GM18951 (cell line): ENCODE measurements around the gene HAUS6.
"Not testable (repeated sequence)": the region's sequence is repeated elsewhere in the genome, so short reads cannot be mapped to it uniquely, and the experiment has no call there.

ENCODE experiments used
- POLR2A ChIP-seq: IDR thresholded peaks from 4 replicates; pipeline ENCODE4 v1.6.1; 2011; ENCODE audit warnings: mild to moderate bottlenecking; ENCODE audit not compliant: insufficient read length, insufficient read depth; ENCODE audit errors: extremely low read depth
- in situ Hi-C: fragments of 300-500 bp; cut with MboI; formaldehyde crosslinking; loops from one replicate; pipeline ENCODE4 v1.12.0; 2022; ENCODE audit warnings: low sequenced_read_pairs, mixed read lengths, inconsistent platforms; ENCODE audit not compliant: unreplicated experiment

Gene HAUS6

DNA sequence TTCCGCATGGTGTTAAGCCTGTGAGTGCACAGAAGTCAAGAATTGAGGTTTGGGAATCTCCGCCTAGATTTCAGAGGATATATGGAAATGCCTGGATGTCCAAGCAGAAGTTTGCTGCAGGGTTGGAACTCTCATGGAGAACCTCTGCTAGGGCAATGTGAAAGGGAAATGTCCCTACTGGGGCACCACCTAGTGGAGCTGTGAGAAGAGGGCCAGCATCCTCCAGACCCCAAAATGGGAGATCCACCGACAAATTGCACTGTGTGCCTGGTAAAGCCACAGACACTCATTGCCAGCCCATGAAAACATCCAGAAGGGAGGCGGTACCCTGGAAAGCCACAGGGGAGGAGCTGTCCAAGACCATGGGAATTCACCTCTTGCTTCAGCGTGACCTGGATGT, 66.1 kb downstream of the HAUS6 start:
- in situ Hi-C loops, result loop anchor here (25.0 kb wide), 2 partner anchors 774 to 1224 kb away; no protein-coding TSS in a partner anchor
- no peak for TF ChIP-seq POLR2A

DNA sequence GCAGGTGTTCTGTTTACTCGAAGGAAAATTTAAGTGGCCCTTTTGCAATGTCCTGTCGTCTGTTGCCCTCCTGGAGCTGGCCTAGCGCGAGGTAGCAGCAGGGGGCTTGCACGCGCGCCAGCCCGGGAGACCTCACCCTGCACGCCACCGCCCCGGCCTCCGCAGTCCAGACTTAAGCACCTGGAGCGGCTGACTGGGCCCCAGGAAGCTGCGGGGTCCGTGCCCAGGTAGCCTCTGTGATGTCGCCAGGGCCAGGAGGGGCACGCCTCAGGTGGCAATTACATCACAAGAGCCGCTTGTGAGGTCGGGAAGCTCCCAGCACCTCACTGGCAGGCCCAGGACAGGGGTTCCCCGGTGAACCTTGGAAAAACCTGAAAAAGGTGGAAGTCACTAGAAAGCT, 69.7 kb downstream of the HAUS6 start, which contains the start of gene SAXO1:
Gene SAXO1 (minus strand): TSS at position 195 of the 400 bp plus-strand sequence. CDS start 301 bp downstream, outside the sequence.
- in situ Hi-C loops, result loop anchor here (25.0 kb wide), 2 partner anchors 771 to 1221 kb away; no protein-coding TSS in a partner anchor
- no peak for TF ChIP-seq POLR2A

DNA sequence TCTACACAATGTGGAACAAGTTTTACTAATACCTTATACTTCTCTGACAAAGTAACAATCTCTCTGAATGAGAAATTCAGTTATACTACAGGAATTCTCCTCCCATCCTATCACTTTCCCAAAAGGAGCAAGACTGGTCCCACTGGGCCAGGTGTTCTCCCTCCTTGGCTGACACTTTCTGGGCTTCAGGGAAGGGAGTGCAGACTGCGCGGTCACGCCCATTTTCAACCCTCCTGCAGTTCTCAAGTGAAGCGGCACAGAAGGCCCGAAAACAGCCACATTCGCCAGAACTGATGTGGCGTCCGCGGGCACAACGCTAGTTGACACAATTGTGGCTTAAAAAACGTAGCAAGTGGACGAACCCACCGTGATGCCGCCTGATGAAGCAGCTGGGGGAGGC, 70.3 kb downstream of the HAUS6 start:
- in situ Hi-C loops, result loop anchor here (25.0 kb wide), 2 partner anchors 770 to 1220 kb away; no protein-coding TSS in a partner anchor
- no peak for TF ChIP-seq POLR2A

DNA sequence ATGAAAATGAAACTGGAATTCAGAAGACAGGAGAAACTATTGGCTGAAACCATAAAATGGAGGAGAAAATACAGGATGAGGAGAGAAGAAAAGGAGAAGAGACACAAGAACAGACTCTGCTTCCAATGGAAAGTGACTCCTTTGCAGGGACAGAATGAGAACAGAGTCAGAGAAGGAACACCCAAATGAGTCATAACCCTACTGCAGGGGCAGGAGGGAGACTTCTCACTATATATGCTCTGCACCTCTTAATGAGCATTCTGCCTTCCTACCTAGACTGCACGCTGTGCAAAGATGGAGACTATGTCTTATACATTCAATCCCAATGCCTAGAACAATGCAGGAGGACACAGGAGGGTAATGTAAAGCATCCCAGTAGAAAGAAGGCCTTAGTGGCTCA, 71.8 kb downstream of the HAUS6 start:
- in situ Hi-C loops, result loop anchor here (25.0 kb wide), 2 partner anchors 769 to 1219 kb away; no protein-coding TSS in a partner anchor
- TF ChIP-seq POLR2A, result no peak

DNA sequence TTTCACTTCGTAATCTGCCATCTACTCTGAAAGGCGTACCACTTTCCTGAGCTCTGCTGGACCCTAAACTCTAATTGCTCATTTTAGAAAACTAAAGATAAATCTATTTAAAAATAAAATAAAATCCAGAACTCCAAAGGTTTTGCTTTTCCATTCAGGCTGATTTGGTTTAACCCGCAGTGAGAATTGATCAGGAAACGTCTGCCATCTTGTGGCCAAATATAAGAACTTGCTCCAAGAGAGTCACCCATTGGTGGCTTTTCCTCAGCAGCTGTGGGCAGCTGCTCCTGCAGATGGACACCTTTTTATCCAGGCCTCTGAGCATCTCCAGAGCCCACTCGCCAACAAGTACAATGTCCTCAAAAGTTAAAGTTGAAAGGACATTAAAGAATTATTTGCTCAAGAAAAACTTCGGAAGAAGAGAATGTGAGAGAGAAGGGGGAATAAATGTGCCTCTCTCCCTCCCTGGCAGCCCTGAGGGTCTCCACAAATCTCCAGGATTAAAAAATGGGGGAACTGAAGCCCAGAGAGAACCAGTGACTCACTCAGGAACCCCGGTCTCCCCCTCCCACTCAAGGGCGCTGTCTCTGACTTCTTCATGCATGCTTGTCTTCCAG, 73.8 kb downstream of the HAUS6 start:
- TF ChIP-seq POLR2A, result no peak
- in situ Hi-C loops, result loop anchor here (25.0 kb wide), 2 partner anchors 767 to 1217 kb away; no protein-coding TSS in a partner anchor

DNA sequence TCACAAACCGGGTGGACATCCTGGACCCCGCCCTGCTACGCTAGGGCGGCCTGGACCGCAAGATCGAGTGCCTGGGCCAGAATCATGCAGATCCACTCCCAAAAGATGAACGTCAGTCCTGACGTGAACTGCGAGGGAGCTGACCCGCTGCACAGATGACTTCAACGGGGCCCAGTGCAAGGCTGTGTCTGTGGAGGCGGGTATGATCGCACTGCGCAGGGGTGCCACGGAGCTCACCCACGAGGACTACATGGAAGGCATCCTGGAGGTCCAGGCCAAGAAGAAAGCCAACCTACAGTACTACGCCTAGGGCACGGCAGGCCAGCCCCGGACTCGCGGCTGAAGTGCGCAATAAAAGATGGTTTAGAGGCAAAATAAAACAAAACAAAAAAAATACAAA, 74.9 kb downstream of the HAUS6 start:
- TF ChIP-seq POLR2A, result no peak
- in situ Hi-C loops, result loop anchor here (25.0 kb wide), 2 partner anchors 766 to 1216 kb away; no protein-coding TSS in a partner anchor

DNA sequence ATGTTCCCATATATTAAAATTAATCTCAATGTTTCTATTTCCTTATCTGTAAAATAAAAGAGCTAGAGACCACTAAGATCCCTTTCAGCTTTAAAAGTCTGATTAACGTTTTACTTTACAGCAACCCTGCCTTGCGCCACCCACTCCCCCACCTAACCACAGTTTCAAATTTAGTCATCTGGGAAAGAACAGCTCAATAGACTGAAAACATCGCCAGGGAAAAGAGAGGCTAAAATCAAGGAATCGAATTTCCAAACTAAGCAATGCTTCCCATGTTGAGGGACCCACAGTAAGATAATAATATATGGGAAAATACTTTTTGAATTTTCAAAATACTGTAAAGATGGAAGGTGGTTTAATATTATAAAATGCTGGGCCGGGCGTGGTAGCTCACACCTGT, 76.3 kb downstream of the HAUS6 start:
- TF ChIP-seq POLR2A, result no peak
- in situ Hi-C loops, result loop anchor here (25.0 kb wide), 2 partner anchors 764 to 1214 kb away; no protein-coding TSS in a partner anchor

DNA sequence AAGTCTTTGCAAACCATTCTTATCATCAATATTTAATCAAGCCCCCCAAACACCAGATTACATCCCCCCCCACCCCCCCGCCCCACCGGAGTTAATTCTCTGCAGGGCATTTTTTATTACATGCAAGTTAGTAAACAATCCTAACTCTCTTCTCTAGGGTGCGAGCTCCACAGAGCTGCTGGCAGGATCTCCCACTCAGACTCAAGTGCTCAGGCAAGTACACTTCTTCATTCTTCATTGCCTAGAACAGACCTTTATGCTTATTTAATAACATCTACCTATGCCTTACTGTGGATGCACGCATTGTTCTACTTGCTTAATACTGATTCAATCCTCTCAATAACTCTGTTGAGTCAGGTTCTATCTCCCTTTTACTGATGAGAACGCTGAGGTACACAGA, 79.6 kb downstream of the HAUS6 start:
- in situ Hi-C loops, result no loop called here

DNA sequence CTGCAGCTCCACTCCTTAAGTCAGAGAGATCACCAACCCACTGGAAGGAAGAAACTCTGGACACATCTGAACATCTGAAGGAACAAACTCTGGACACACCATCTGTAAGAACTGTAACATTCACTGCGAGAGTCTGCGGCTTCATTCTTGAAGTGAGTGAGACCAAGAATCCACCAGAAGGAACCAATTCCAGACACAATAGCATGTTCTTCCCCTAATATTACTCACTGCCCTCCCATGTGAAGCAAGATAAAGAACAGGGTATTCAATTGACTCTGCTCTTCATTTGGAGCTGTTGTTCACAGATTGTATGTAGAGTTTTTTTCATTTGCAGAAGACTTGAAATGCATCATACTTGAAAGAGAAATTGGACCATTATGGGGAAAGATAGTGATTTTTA, 80.5 kb downstream of the HAUS6 start:
- TF ChIP-seq POLR2A, result no peak
- in situ Hi-C loops, result no loop called here

More for the DNA sequence above, 79.6 kb downstream of the HAUS6 start:
- no peak for TF ChIP-seq POLR2A

DNA sequence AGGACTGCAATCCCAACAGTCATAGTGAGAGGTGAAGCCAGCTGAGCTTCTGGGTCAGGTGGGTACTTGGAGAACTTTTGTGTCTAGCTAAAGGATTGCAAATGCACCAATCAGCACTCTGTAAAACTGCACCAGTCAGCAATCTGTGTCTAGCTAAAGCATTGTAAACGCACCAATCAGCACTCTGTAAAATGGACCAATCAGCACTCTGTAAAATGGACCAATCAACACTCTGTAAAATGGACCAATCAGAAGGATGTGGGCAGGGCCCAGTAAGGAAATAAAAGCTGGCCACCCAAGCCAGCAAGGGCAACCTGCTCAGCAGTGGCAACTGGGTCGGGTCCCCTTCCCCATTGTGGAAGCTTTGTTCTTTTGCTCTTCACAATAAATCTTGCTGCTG, 81.1 kb downstream of the HAUS6 start:
- in situ Hi-C loops, result not testable (repeated sequence)

DNA sequence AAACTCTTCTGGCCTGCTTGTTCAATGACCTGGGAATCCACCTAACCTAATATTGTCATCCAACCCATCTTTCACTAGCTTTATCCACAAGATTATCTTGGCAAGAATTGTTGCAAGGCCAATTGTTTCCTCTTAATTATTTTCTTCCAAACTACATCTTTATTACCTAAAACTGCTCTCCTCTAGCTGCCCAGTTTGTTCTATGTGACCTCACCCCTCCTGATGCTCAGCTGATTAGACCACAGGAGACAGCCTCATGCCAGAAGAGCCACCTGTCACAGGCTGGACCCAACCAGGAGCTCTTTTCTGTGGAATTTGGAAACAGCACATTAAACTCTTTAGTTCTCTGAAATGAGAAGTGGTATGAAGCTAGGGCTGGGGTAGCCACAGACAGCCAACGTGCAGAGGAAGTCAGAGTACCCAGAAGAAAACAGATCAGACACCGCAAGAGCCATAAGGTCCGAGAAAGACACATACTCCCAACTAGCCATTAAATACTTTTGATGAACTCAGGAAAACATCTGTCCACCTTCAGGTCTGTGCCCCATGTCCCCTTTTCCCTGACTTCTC, 81.7 kb downstream of the HAUS6 start:
- TF ChIP-seq POLR2A, result no peak
- in situ Hi-C loops, result no loop called here

DNA sequence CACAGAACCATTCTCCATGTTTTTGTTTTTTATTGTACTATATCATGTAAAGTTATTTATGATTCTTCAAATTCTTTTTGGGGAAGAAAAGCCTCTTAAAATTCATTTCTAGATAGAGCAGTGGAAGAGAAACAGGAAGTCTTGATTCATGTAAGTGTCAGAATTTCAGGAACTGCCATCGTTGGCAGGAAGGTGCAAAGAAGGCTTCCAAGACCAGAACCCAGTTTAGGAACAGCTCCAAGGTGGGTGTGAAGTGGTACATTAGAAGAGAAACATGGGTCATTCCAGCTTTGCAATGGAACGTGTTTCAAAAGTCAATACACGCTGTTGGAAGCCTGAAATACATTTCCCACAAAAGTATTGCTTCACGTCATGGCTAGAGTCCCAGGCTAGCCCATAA, 84.5 kb downstream of the HAUS6 start:
- in situ Hi-C loops, result no loop called here
- no peak for TF ChIP-seq POLR2A

DNA sequence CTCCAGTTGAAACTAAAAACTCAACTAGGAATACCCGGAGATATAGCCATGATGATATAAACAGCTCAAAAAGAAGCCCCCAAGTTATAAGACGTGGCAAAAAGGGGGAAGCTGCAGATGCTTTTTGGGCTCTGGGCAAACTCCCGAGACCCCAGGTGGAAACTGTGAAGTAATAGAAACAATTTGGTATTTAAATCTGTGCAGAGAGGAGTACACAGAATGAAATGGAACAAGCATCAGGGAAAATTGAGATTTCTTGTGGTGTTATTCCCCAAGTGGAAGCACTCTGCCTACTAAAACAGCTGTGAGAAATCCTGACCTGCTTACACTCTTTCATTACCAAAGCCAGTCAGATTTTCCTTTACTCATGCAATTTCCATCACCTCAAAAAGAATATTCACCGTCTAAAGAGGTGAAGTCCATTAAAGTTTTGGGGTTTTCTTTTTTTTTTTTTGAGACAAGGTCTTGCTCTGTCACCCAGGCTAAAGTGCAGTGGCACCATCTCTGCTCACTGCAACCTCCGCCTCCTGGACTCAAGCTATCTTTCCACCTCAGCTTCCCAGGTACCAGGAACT, 93.2 kb downstream of the HAUS6 start:
- in situ Hi-C loops, result no loop called here

More for the DNA sequence above, 93.2 kb downstream of the HAUS6 start:
- TF ChIP-seq POLR2A, result no peak
